HG03103 (cell line): ENCODE measurements around the gene P4HTM.

Experiments
- ATAC-seq: cut with Tn5 transposase; IDR thresholded peaks from one replicate; pipeline ENCODE4 v1.9.1; 2021; ENCODE audit warnings: low read depth; ENCODE audit not compliant: unreplicated experiment

Gene P4HTM

GRCh38 chr3:48983096-48983495, 6.9 kb upstream of the P4HTM start:
- ATAC-seq: no peak

DNA sequence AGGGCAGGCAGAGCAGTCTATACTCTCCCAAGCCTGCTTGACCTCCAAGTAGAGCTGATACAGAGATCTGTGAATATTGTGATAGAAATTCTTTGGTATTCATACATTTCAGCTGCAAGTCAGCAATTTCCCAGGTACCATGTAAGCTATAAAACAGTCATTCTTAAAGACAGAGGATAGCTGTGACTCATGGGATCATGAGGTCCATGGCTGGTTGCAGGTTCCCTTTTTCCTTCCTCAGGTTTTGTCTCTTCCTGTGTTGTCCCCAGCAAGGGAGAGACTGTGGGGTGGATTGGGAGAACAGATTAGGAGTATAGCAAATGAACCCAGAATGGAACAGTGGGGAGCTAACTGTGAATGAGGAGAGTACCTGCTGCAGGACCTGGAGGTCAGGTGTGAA, 5.4 kb upstream of the P4HTM start:
- ATAC-seq: no peak

DNA sequence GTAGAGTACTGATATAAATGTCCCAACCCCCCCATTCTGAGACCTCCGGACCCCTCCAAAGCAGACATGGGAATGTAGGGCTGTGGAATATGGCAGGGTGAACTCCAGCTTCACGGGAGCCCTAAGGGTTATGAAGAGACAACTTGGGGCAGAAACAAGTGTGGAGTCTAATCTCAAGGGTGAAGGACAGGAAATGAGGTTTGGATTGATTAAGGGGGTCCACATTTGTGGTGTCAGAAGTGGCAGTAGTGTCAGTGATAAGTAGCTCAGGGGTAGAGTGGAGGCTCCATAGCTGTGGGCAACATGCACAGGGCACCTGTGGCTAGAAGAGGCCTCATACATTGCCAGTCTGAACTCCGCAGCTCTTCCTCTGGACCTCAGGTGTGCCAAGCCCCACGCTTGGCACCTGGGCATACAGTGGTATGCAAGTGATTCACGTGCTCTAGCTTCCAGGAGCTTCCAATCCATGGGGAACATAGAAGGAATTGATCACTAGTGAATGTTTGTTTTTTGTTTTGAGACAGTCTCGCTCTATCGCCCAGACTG, 4.1 kb upstream of the P4HTM start:
- ATAC-seq: no peak

- ATAC-seq: no peak
These were observed 780 bp upstream of the P4HTM start for GRCh38 chr3:48989126-48989795.

DNA sequence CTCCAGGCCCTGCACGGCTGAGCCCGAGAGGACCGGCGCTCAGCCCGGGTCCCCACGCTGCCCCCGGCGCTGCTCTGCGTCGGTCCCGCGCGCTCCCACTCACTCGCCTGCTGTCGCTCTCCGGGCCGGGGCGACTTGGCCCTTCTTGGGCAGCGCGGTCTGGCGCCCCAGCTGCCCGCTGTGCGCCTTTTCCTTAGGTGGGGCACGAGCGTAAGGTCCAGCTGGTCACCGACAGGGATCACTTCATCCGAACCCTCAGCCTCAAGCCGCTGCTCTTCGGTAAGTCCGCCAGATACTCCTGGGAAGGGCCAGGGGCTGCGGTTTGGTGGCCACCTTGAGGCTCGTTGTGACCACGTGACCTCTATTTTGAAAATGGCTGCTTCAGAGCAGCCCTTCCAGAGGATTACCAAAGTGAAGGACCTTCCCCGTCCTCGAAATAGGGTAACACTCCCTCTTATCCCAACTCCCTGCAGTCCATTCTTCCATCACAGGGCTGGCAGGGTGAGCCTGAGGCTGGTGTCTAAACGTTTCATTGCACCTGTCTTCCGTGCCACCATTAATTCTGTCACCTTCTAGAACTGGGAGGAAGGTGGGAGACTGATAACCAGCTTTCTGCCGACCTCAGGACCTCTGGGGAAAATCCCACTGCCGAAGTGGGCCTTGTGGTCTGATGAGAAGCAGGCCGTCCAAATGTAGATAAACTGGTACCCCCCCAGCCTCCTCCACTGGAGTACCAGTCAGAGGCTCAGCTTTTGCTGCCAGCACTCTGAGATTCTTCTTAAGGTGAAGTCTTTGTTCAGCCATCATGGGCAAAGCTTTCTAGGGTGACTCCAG, 812 bp downstream of the P4HTM start:
- peak; percentile 20 for ATAC-seq

DNA sequence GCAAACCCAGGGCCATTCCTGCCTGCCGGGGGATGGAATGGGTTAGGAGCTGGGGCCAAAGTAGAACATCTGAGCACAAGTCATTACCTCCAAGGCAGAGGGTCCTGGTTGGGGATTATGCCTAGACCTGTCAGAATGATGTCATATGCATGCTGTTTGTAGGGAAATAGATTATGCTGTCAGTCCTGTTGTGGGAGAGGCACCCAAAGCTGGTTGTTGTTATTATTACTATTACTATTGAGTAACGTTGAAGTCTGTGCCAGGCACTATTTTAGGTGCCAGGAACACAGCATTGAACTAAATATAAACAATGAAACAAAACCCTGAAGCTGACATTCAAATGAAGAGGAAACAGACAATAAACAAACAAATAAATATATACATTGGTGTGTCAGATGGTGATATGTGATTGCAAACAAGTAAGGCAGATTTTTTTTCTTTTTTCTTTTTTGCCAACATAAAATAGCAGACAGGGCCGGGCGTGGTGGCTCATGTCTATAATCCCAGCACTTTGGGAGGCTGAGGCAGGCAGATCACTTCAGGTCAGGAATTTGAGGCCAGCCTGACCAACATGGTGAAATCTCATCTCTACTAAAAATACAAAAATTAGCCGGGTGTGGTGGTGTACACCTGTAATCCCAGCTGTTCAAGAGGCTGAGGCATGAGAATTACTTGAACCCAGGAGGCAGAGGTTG, 2.0 kb downstream of the P4HTM start:
- no peak for ATAC-seq

DNA sequence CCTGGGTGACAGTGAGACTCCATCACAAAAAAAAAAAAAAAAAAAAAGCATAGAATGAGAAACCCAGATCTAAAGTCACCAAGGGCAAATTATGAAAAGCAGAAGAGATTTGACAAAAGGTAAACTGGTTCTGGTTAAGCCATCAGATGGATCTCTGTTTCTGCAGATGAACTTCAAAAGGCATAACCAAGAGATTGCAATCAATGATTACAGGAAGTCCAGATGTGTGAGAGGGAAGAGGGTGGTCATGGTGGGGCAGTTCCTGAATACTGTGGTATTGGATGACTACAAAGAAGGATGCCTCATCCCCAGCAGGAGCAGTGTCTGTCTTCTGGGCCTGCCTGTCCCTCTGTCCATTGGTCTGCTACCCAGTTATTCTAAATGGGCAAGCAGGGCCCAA, 3.8 kb downstream of the P4HTM start:
- ATAC-seq: no peak

GRCh38 chr3:48996640-48997039, 6.6 kb downstream of the P4HTM start:
- ATAC-seq: no peak

- no peak for ATAC-seq
These were observed 7.1 kb downstream of the P4HTM start for GRCh38 chr3:48997102-48997635.

DNA sequence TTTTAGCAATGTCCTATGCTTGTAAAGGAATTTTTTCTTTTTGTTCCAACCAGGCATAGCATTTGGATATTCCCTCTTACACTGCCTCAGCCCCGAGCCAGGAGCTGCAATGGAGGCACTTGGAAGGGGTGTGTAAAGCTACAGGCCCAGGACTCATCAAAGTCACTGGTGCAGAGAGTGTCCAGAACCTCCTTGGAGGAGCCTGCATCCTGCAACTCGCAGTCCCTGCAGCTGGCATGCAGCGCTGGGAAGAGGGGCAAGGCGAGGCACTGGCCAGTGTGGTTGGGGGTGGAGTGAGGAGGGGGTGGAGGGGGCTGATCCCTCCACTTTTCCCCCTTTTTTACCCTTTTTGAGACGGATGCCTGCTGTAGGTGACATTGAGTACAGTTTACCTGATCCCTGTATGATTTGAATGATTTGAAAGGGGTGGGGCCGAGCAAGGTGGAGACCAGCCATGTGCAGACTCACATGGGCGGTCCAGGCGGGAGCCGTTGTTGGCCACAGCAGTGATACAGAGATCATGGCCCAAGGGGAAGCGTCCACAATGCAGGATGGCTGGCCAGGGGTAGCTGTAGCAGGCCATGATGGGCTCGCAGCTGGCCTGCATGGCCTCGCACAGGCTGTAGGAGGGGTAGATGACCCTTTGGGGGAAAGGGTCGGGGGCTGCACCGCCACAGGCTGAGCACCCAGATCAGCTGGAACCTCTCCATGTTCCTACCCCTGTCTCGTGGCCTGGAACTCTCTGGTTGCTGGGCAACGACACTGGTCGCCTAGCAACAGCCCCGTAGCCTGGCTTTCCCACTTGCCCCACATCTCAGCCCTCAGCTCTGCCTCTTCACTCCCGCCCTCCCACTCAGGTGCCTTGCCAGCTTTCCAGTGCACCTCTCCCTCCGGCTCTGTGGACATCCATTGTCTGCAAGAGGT, 7.9 kb downstream of the P4HTM start:
- no peak for ATAC-seq

GRCh38 chr3:48999085-48999858, 9.2 kb downstream of the P4HTM start:
- ATAC-seq: no peak

GRCh38 chr3:49001155-49001554, 11.1 kb downstream of the P4HTM start:
- no peak for ATAC-seq

- ATAC-seq: no peak
These were observed 14.6 kb downstream of the P4HTM start for GRCh38 chr3:49004352-49005302.

GRCh38 chr3:49005303-49005680, 15.3 kb downstream of the P4HTM start:
- ATAC-seq: no peak

DNA sequence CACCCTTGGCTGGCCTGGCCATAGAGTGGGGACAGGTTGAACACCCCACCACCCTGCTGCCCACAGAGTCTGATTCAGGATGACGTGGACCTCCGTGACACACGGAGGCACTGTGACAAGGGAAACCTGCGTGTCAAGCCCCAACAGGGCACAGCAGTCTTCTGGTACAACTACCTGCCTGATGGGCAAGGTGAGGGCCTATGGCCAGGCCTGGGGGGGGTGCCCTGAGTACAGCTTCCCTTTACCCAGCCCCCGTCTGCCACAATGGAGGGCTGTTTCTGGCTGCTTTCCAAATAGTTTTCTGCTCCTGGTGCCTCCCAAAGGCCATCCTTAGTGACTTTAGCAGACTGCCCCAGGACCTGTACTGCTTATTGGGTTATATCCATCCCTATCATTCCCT, 16.0 kb downstream of the P4HTM start:
- no peak for ATAC-seq

DNA sequence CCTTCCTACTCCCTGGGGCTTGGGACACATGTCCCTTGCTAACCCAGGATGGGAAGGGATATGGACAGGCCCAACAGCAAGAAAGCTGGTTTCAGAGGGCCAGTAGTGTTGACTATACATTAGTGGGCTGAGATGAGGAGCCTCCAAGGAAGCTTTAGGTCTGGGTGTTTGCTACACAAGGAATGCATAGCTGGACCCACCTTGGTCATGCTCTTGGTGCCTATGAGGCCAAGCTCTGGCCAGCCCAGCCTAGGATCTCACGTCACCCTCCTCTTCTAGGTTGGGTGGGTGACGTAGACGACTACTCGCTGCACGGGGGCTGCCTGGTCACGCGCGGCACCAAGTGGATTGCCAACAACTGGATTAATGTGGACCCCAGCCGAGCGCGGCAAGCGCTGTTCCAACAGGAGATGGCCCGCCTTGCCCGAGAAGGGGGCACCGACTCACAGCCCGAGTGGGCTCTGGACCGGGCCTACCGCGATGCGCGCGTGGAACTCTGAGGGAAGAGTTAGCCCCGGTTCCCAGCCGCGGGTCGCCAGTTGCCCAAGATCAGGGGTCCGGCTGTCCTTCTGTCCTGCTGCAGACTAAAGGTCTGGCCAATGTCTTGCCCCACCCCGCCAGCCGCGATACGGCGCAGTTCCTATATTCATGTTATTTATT, 16.5 kb downstream of the P4HTM start:
- ATAC-seq: no peak

DNA sequence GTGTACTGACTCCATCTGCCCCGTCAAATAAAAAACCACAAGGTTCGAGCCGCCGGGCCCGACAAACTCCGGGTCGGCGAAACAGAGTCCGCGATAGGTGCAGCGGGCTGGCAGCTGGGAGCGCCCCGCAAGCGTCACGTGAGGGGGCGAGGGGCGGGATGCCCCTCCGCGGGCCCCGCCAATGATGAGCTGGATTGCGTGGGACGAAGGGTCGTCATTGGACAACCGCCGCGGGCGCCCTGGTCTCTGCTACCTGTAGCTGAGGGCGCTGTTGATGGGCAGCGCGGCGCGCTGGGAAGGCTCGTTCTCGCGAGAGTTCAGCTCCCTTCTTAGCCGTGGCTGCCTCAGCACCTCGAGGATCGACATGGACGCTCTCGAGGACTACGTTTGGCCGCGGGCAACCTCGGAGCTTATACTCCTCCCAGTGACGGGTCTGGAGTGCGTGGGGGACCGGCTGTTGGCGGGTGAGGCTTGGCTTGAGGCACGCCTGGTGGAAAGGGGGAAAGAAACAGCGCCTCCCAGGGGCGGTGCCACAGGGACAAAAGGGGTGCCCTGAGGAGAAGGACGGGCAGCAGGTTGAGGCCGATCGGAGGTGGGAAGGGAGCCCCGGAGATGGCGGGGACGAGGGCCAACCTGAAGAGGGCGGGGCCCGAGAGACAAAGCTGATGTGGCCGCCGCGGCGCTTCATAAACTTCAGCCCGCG, 17.2 kb downstream of the P4HTM start, which contains the start of gene WDR6:
Gene WDR6 (plus strand): TSS at position 324 of the 703 bp plus-strand sequence. CDS start 41 bp downstream, at position 365.
- ATAC-seq: peak; percentile 85
